Osteocyte (in vitro differentiated cells): ENCODE results near the gene HSH2D. TPM values are rescaled to one million over a fixed set of nuclear protein-coding genes. Genes with fewer than 3 reads are reported as not detected.

Source experiments
- DNase-seq: peaks from one replicate; pipeline ENCODE4 v3.0.0; 2021; ENCODE audit warnings: mixed read lengths; ENCODE audit not compliant: unreplicated experiment; ENCODE audit errors: extremely low spot score
- H3K27ac Mint-ChIP-seq: one replicate; pipeline ENCODE4 v1.8.0; 2021; ENCODE audit warnings: mild to moderate bottlenecking, mixed read lengths; ENCODE audit not compliant: unreplicated experiment
- H3K27me3 Mint-ChIP-seq: one replicate; pipeline ENCODE4 v1.8.0; 2021; ENCODE audit warnings: mixed read lengths; ENCODE audit not compliant: unreplicated experiment
- H3K36me3 Mint-ChIP-seq: one replicate; pipeline ENCODE4 v1.8.0; 2021; ENCODE audit warnings: mixed read lengths; ENCODE audit not compliant: unreplicated experiment
- H3K4me1 Mint-ChIP-seq: one replicate; pipeline ENCODE4 v1.8.0; 2021; ENCODE audit warnings: mixed read lengths; ENCODE audit not compliant: unreplicated experiment
- H3K4me3 Mint-ChIP-seq: one replicate; pipeline ENCODE4 v1.8.0; 2021; ENCODE audit warnings: mild to moderate bottlenecking, moderate library complexity, mixed read lengths; ENCODE audit not compliant: unreplicated experiment
- H3K9me3 Mint-ChIP-seq: one replicate; pipeline ENCODE4 v1.8.0; 2021; ENCODE audit warnings: mixed read lengths; ENCODE audit not compliant: unreplicated experiment
- CTCF ChIP-seq: fragments of 200-600 bp; sonication (generic); IDR thresholded peaks from 2 replicates; pipeline ENCODE4 v1.5.0; 2021; ENCODE audit warnings: antibody characterized with exemption, mild to moderate bottlenecking, moderate library complexity
- total RNA-seq: library from RNA; stranded (reverse); gene quantifications from 2 replicates; pipeline ENCODE4 v1.2.1, GENCODE V29; 2021

Gene HSH2D
- total RNA-seq, 1 donor from 2014 or later: not detected

DNA sequence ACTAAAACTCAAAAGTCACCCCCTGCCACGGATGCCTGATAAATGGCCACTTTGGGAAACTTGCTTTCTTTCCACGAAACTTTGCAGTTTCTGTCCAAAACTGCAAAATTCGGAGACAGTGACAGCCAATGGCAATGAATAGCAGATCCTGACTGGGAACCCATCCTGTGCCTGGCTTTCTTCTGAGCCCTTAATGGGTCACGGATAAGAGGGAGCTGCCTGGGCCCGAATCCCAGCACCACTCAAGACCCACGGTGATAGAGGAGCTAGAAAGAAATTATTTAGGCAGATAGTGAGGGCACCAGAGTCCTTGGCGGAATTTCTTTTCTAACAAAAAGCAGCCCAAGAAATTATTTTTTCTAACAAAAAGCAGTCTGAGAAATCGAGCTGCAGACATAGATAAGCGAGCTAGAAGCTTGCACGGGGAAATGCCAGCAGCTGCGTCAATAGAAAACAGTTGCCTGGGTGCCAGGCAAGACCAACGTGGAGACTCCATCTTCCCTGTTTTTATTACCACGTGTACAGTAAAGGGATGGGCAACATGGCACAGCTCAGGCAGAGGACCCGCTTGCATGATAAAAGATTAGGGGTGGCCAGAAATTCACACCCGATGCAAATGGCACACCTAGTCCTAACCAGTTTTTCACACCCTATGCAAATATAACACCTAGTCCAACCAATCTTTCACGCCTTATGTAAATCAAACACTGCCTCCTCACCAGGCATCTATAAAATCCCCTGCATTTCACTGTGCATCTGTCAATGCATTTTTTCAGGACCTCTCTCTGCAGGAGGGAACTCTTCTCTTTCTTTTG lies 7.1 kb upstream of the HSH2D start:
- Mint-ChIP-seq H3K4me1 (no peaks in the 10 kb centered on the region), H3K27ac (no peak overlapping the region), H3K27me3 (no peaks in the 10 kb centered on the region), H3K9me3 (no peaks in the 10 kb centered on the region), H3K36me3 (peaks cover 29% of the 10 kb centered on the region), H3K4me3 (no peak overlapping the region)
- no peak for DNase-seq
- TF ChIP-seq CTCF: no peak

DNA sequence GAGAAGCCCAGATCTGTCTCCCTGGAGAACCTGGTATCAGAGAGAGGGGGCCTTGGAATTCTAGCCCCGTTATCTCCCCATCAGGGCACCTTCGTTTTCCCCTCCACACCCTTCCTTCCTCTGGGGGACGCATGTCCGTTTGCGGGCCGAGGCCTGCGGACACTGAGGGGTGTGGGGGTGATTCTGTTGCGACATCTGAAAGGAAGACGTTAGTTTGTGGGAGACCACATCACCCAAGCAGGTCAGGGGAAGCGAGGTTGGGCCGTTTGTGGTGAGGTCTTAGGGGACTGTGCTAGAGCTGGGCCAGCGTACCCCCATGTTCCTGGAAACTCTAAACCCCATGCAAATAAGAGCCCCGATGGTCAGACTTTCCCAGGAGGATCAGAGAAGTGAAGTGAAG lies 3.7 kb upstream of the HSH2D start:
- no peak overlapping the region for H3K4me3 Mint-ChIP-seq

DNA sequence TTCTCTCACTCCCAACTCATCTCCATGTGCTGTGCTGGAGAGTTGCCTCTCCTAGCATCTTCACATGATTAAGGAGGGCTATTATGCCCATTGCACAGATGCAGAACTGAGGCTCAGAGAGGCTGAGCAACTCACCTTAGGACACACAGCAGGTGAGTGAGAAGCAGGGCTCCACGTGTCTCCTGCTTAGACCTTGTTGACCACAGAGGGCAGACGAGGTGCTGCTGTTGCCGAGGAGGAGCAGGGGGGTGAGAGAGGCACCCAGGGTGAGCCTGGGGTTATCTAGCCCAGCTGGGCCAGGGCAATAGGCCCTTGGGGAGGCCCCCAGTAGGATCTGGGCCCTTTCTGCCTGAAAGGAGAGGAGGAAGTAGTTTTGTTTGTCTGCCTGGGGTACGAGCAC lies 2.4 kb upstream of the HSH2D start:
- Mint-ChIP-seq H3K27ac (no peak overlapping the region), H3K4me3 (no peak overlapping the region), H3K9me3 (no peaks in the 10 kb centered on the region), H3K4me1 (no peaks in the 10 kb centered on the region), H3K36me3 (peaks cover 2% of the 10 kb centered on the region), H3K27me3 (peaks cover 7% of the 10 kb centered on the region)
- no peak for DNase-seq
- no peak for TF ChIP-seq CTCF

More for the DNA sequence above, 3.7 kb upstream of the HSH2D start:
- H3K4me1 Mint-ChIP-seq: no peaks in the 10 kb centered on the region
- H3K27ac Mint-ChIP-seq: no peak overlapping the region
- peaks cover 5% of the 10 kb centered on the region for H3K36me3 Mint-ChIP-seq
- H3K9me3 Mint-ChIP-seq: no peaks in the 10 kb centered on the region
- no peak for DNase-seq
- peaks cover 7% of the 10 kb centered on the region for H3K27me3 Mint-ChIP-seq
- TF ChIP-seq CTCF: no peak

DNA sequence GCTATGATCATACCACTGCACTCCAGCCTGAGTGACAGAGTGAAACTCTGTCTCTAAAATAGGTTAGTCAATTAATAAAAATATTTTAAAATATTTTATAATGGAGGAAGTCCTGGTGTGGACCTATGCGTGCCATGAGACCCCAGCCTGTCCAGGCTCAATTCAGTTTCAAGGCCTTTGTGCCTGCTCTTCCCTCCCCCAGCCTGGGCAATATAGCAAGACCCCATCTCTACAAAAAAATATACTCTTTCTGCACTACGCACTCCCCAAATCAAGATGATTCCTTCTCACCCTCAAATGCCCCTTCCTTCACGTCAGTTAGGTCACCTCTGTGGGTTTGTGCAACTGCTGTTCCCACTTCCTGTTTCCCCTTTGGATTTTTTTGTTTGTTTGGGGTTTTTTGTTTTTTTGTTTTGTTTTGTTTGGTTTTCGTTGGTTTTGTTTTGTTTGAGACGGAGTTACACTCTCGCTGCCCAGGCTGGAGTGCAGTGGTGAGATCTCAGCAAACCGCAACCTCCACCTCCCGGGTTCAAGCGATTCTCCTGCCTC lies 1.4 kb upstream of the HSH2D start:
- TF ChIP-seq CTCF: no peak
- H3K4me3 Mint-ChIP-seq: no peak overlapping the region
- H3K4me1 Mint-ChIP-seq: no peaks in the 10 kb centered on the region
- peaks cover 2% of the 10 kb centered on the region for H3K36me3 Mint-ChIP-seq
- H3K27ac Mint-ChIP-seq: no peak overlapping the region
- no peak for DNase-seq
- H3K27me3 Mint-ChIP-seq: peaks cover 12% of the 10 kb centered on the region
- H3K9me3 Mint-ChIP-seq: no peaks in the 10 kb centered on the region

DNA sequence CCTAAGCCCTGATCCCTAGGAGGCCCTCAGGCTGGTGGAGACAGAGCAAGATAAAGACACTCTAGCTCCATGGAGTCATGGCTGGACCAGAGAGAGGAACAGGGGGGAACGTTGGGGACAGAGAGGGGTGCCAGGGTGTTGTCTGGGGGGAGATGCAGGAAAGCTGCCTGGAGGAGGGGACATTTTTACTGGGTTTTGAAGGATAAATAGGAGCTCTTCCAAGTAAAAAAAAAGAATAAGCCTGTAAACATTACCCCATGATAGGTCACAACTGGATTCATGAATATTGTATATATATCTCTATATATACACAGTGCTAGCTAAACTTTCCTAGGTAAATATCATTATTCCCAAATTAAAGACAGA lies 714 bp downstream of the HSH2D start:
- Mint-ChIP-seq H3K4me3 (no peak overlapping the region), H3K27me3 (peaks cover 12% of the 10 kb centered on the region), H3K36me3 (peaks cover 2% of the 10 kb centered on the region), H3K9me3 (no peaks in the 10 kb centered on the region), H3K4me1 (peaks cover 2% of the 10 kb centered on the region), H3K27ac (no peak overlapping the region)
- DNase-seq: no peak
- TF ChIP-seq CTCF: no peak
